ENCODE results near the gene NLRP8. TPM values are rescaled to one million over a fixed set of nuclear protein-coding genes. Genes with fewer than 3 reads are reported as not detected.
"Not testable (repeated sequence)": the region's sequence is repeated elsewhere in the genome, so short reads cannot be mapped to it uniquely, and the experiment has no call there.

NLRP8 gene
- total RNA-seq, 1 donor from 2014 or later, result not detected

GRCh38 chr19:55973982-55974381 lies 26.4 kb downstream of the NLRP8 start:
- DNase-seq (ENCODE audit: low read depth in 2 of 2), result no peak

GRCh38 chr19:55980415-55980814 lies 32.8 kb downstream of the NLRP8 start:
- no peak for DNase-seq (ENCODE audit: low read depth in 2 of 2)

- no peak for DNase-seq (ENCODE audit: low read depth in 2 of 2)
Observed at GRCh38 chr19:55985254-55985653, 37.6 kb downstream of the NLRP8 start.

GRCh38 chr19:55986487-55986886 lies 38.9 kb downstream of the NLRP8 start, which contains the start of gene NLRP5:
NLRP5 (plus strand) TSS chr19:55986775.
- DNase-seq (ENCODE audit: low read depth in 2 of 2), result no peak

- no peak for DNase-seq (ENCODE audit: low read depth in 2 of 2)
Observed at GRCh38 chr19:55990831-55991230, 43.2 kb downstream of the NLRP8 start.

- no peak for DNase-seq (ENCODE audit: low read depth in 2 of 2)
Observed at GRCh38 chr19:55993492-55993891, 45.9 kb downstream of the NLRP8 start.

GRCh38 chr19:56014765-56015164 lies 67.1 kb downstream of the NLRP8 start:
- DNase-seq (ENCODE audit: low read depth in 2 of 2), result no peak

GRCh38 chr19:56015756-56016155 lies 68.1 kb downstream of the NLRP8 start:
- peak in 1 of 2 donors; percentile 15 for DNase-seq (ENCODE audit: low read depth in 2 of 2)

- DNase-seq (ENCODE audit: low read depth in 2 of 2), result not testable (repeated sequence)
Observed at GRCh38 chr19:56019325-56019724, 71.7 kb downstream of the NLRP8 start.

GRCh38 chr19:56020355-56020975 lies 72.8 kb downstream of the NLRP8 start:
- not testable (repeated sequence) for DNase-seq (ENCODE audit: low read depth in 2 of 2)

GRCh38 chr19:56026769-56027168 lies 79.1 kb downstream of the NLRP8 start:
- DNase-seq (ENCODE audit: low read depth in 2 of 2), result no peak

Other genes starting within 250 kb of the NLRP8 start
- not detected in 2 replicates for gene NLRP9, start 209.4 kb upstream of the NLRP8 start, total RNA-seq
- gene RFPL4A, start 188.7 kb upstream of the NLRP8 start, total RNA-seq, result 1.3 and 3.4 TPM in 2 replicates
- gene RFPL4AL1, start 178.7 kb upstream of the NLRP8 start, total RNA-seq, result 0.51 TPM in 1 of 2 replicates, not detected in the other
- gene NLRP11, start 115.8 kb upstream of the NLRP8 start, total RNA-seq, result under 0.01 TPM in 2 replicates
- not detected in 2 replicates for gene NLRP4, start 111.3 kb upstream of the NLRP8 start, total RNA-seq
- not detected in 2 replicates for gene NLRP13, start 15.5 kb upstream of the NLRP8 start, total RNA-seq
- not detected in 2 replicates for gene NLRP5, start 38.9 kb downstream of the NLRP8 start, total RNA-seq
- gene ZNF787, start 173.5 kb downstream of the NLRP8 start, total RNA-seq, result 25.7 and 33.4 TPM in 2 replicates
- gene ZNF444, start 193.5 kb downstream of the NLRP8 start, total RNA-seq, result 10.7 and 16.1 TPM in 2 replicates
- gene GALP, start 228.2 kb downstream of the NLRP8 start, total RNA-seq, result not detected in 2 replicates
- gene ZSCAN5B, start 250.0 kb downstream of the NLRP8 start, total RNA-seq, result not detected in 2 replicates

Measured in dermis microvascular lymphatic vessel endothelial cell (primary cell).